AG04449 (cell line): ENCODE data around the gene ERBB4.

Source experiments
- CTCF ChIA-PET: fragments of 350-600 bp; formaldehyde crosslinking; extraction: SDS; loops from one replicate; lab custom pipeline; 2021; ENCODE audit warnings: antibody characterized with exemption; lab: Yijun Ruan, JAX
- POLR2A ChIA-PET: fragments of 400-600, 350-600 bp; formaldehyde crosslinking; extraction: SDS; loops from one replicate; lab custom pipeline; 2020; ENCODE audit warnings: antibody characterized with exemption, inconsistent platforms; lab: Yijun Ruan, JAX
- DNase-seq: peaks from one replicate; pipeline ENCODE4 v3.0.0-alpha.2; 2010; ENCODE audit warnings: low read depth, low spot score
- H3K4me3 ChIP-seq: 2 replicates; pipeline ENCODE4 v1.5.1; 2011; ENCODE audit warnings: low read depth, mild to moderate bottlenecking, control low read depth, low read length
- TF ChIP-seq, protein P1 (sequence below): IDR thresholded peaks from one replicate; pipeline ENCODE4 v1.5.1; 2011; ENCODE audit warnings: mild to moderate bottlenecking, moderate library complexity, low read length, control low read depth, inconsistent platforms; ENCODE audit not compliant: insufficient read depth; ENCODE audit errors: missing control alignments

Gene ERBB4

DNA sequence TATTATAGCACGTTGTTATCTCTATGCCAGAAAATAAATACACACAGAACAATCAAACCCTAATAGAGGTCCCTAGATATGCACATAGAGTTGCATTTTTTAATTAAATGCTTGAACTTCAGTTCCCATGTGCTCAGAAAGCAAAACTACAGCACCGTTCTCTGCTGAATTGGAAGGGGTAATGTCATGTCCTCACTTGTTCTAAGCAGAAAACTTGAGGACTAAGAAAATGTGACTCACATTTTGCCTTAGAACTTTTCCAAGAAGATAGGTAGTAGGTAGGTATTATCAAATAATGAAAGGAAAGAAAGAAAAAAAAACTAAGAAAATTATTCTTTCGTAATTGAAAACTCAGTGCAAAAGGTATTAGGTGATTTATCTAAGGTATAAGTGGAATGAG lies 607.3 kb downstream of the ERBB4 start:
- TF ChIP-seq, protein P1, sequence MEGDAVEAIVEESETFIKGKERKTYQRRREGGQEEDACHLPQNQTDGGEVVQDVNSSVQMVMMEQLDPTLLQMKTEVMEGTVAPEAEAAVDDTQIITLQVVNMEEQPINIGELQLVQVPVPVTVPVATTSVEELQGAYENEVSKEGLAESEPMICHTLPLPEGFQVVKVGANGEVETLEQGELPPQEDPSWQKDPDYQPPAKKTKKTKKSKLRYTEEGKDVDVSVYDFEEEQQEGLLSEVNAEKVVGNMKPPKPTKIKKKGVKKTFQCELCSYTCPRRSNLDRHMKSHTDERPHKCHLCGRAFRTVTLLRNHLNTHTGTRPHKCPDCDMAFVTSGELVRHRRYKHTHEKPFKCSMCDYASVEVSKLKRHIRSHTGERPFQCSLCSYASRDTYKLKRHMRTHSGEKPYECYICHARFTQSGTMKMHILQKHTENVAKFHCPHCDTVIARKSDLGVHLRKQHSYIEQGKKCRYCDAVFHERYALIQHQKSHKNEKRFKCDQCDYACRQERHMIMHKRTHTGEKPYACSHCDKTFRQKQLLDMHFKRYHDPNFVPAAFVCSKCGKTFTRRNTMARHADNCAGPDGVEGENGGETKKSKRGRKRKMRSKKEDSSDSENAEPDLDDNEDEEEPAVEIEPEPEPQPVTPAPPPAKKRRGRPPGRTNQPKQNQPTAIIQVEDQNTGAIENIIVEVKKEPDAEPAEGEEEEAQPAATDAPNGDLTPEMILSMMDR, result no peak
- DNase-seq, result no peak
- no peak overlapping the region for H3K4me3 ChIP-seq
- ChIA-PET POLR2A (no interaction called here), CTCF (no interaction called here)

DNA sequence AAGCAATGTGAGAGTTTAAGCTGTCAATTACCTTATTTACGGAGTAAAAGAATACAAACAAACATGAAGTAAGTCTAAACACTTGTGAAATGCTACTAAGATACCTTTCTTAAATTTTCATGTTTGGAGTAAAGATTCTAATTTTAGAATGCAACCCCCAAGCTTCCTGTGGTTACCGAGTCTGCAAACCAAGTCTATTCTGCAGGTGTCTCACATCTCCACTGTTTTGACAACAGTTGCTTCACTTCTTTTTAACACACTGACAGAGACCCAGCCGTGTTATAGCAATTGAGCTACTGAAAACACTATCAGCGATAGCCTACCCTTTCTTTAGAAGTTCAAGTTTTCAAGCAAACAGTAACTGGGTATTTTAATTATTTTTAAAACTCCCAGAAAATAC lies 608.3 kb downstream of the ERBB4 start:
- TF ChIP-seq, protein P1, result no peak
- H3K4me3 ChIP-seq, result no peak overlapping the region
- no peak for DNase-seq
- ChIA-PET POLR2A (no interaction called here), CTCF (no interaction called here)

DNA sequence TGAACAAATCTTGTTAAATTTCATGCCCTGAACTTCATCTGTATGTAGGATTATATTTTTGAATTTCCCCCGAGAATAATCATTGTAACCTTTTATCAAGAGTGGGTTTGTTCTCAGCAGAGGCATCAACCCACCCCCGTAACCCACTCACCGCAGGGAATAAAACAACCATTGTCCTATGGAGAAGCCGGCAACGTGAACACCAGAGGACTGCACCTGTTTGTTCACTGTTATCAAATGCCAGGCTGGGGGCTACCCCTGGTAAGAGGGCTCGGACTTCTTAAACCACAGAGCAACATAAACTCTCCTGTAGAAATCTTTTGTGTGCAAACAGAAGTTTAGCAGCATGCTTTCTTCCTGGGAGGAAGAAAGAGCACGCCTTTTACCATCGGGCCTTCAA lies 610.4 kb downstream of the ERBB4 start:
- DNase-seq, result no peak

DNA sequence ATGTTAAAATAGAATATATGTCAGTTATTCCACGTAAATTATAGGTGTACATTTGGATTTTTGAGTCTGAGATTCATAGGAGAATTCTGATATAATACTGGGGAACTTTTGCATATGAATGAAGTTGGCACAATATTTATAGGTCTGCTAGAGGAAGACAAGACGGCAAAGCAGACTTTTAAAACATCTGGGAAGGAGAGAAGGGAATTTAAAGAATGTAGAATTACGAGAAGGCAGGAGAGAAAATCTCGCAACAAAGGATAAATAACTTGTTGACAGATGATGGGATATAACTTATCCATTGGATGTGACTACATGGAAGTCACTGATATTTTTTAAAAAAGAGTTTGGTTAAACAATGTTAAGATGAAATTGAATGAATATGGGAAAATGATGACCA lies 615.6 kb downstream of the ERBB4 start:
- no peak for DNase-seq
- ChIA-PET CTCF (no interaction called here), POLR2A (no interaction called here)
- TF ChIP-seq, protein P1, result no peak
- no peak overlapping the region for H3K4me3 ChIP-seq

More for the DNA sequence above, 610.4 kb downstream of the ERBB4 start:
- TF ChIP-seq, protein P1, result no peak
- H3K4me3 ChIP-seq, result no peak overlapping the region
- ChIA-PET POLR2A (no interaction called here), CTCF (no interaction called here)

GRCh38 chr2:211903961-211904360 lies 634.6 kb downstream of the ERBB4 start:
- TF ChIP-seq, protein P1, result no peak

GRCh38 chr2:211901226-211901846 lies 637.3 kb downstream of the ERBB4 start:
- no peak for DNase-seq
- no peak overlapping the region for H3K4me3 ChIP-seq
- ChIA-PET CTCF (no interaction called here), POLR2A (no interaction called here)
- TF ChIP-seq, protein P1, result no peak

More at GRCh38 chr2:211903961-211904360, 634.6 kb downstream of the ERBB4 start:
- POLR2A ChIA-PET, result no interaction called here
- no peak for DNase-seq
- CTCF ChIA-PET, result no interaction called here
- no peak overlapping the region for H3K4me3 ChIP-seq
